Amygdala (tissue), 56 donors: ENCODE results near the gene NASP.
A peak's percentile ranks its signal among the peaks of the same experiment; 100 is the strongest.
"Not testable (repeated sequence)": the region's sequence is repeated elsewhere in the genome, so short reads cannot be mapped to it uniquely, and the experiment has no call there.

Source experiments
- DNase-seq, 56 donors: peaks; one replicate each; lab custom pipeline; 2025; lab: John Stamatoyannopoulos, UW

NASP gene

GRCh38 chr1:45569962-45570581 lies 13.8 kb upstream of the NASP start:
- peak in 51 of 56 donors; percentile 6 to 82 (median 41) for DNase-seq

DNA sequence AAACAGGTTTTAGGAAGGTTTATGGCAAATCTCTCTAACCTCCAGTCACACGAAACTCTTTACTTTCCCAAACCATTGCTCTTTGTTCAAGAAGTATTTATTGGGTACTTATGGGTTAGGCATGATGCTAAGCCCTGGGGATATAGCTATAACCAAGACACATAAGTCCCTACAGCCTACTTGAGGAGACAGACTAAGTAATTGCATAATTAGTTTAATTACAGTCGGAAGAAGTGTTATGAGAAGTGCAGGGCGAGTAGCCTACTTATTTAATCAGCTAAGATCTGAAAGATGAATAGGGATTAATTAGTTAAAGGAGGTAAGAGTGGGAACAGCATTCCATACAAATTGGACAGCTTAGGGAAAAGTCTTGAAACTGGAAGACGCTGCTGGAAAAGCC lies 13.2 kb upstream of the NASP start:
- DNase-seq: no peak

- DNase-seq: no peak
Measured at GRCh38 chr1:45573231-45573804, 10.5 kb upstream of the NASP start.

DNA sequence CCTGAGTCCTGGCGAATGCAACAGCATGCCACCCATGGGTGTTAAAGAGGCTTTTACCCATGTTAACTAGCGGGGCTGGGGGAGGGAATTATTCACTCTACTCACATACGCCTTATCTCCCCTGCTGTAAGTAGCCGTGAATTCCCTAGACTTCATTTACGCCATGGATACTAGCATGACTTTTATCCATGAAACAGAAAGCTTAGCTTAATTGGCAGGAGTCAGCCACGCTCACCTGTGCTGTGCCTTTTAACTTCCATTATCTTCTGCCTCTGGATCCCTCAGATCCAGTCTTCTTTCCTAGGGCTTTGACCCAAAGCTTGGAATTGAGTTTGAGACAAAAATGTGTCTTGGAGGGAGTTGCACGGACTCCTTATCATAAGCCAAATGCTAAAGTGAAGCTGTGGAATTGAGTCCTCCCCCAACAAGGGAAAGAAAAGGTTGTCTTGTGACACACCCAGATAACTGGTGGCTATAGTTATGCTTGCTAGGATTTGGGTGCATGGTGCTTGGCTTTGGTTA lies 9.7 kb upstream of the NASP start:
- no peak for DNase-seq

GRCh38 chr1:45583264-45583665 lies 576 bp upstream of the NASP start:
- DNase-seq: peak in 55 of 56 donors; percentile 73 to 97 (median 92)

DNA sequence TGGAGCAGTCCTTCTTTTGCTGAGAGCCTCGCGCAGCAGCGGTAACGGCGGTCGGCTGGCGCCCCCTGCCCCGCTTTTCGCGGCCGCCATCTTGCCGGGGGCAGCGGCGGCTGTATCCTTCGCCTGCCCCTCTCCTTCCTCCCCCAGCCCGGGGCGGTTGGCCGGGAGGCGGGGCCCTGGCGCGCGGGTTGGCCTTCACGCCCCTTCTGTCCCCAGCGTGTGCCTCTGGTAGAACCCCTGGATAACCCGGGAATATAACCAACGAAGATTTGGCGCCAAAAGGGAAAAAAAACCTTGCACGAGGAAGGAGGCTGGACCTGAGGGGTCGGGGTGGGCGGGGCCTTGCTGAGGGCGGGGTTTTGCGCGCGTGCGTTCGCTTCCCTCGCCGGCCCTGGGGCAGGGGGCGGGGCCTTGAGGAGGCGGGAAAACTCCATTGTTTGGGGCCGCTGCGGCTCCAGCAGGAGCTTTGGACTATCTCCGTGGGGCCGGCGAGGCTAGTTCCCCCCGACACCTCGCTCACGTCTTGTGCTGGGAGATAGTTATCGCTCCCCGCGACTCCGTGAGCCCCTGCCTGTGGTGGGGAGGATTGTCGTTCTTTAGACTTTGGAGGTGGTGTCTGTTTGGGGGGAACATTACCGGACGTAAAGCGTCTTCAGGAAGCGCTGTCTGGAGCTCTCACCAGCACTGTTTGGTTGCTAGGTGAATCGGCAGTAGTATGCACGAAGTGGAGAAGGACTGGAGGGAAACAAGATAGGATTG lies 689 bp downstream of the NASP start:
- peak in 55 of 56 donors; percentile 36 to 90 (median 77) for DNase-seq

GRCh38 chr1:45585110-45585426 lies 1.2 kb downstream of the NASP start:
- DNase-seq: no peak

DNA sequence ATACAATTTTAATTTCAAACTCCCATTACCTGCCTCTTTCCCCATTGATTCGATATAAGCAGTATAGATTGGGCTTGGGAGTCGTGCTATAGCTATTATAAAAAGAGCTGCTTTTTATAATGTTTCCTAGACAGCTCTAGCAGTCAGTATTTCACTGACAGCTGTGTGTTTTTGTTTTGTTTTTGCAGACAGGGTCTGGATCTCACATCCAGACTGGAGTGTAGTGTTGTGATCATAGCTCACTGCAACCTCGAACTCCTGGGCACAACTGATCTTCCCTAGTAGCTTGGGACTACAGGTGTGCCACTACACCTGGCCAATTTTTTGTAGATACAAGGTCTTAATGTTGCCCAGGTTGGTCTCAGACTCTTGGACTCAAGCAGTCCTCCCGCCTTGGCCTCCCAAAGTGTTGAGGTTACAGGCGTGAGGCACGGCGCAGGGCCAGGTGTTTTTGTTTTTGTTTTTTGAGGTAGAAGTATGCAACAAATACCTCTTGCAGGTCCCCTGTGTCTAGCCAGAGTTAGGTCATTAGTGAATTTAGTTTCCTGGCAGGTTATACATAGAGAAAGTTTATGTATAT lies 1.7 kb downstream of the NASP start:
- DNase-seq: no peak

DNA sequence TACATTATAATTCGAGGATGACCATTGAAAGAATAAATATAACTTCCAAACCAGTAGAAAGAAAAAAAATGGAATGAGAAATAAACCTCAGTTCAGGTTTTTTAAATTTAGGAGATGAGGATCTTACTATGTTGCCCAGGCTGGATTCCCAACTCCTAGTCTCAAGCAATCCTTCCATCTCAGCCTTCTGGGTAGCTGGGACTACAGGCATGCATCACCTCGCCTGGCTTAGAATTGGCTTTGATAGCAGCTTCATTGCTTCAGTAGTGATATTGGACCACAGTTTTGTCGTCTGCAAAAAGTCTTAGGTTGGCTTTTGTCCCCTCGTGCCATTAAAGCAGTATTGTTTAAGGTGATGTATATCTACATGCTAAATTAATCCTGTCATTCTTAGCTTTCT lies 2.9 kb downstream of the NASP start:
- DNase-seq: no peak

DNA sequence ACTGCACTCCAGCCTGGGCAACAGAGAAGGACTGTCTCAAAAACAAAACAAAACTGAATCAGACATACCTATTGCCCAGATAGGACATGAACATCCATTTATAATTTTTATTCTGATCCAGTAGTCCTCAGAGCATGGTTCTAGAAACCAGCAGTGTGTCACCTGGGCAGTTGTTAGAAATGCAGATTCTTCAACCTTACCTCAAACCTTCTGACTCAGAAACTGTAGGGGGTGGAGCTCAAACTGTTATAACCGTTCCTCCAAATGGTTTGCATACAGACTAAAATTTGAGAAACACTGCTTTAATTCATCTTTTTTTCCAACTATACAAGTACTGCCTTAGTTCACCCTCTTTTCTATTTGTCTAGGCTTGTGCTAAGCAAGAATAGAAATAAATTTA lies 6.0 kb downstream of the NASP start:
- no peak for DNase-seq

- DNase-seq: no peak
Measured at GRCh38 chr1:45594412-45594811, 10.6 kb downstream of the NASP start.

DNA sequence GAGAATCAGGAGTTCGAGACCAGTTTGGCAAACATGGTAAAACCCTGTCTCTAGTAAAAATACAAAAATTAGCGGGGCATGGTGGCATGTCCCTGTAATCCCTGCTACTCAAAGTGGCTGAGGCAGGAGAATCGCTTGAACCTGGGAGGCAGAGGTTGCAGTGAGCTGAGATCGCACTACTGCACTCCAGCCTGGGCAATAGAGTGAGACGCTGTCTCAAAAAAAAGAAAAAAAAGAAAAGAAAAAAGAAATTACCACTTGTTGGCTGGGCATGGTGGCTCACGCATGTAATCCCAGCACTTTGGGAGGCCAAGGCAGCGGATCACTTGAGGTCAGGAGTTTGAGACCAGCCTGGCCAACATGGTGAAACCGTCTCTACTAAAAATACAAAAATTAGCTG lies 12.9 kb downstream of the NASP start:
- DNase-seq: not testable (repeated sequence)

- DNase-seq: no peak
Measured at GRCh38 chr1:45604239-45604638, 20.4 kb downstream of the NASP start.

- no peak for DNase-seq
Measured at GRCh38 chr1:45607404-45608074, 23.7 kb downstream of the NASP start.

- DNase-seq: no peak
Measured at GRCh38 chr1:45608175-45609156, 24.6 kb downstream of the NASP start.

GRCh38 chr1:45610589-45611226 lies 26.9 kb downstream of the NASP start:
- DNase-seq: no peak

- no peak for DNase-seq
Measured at GRCh38 chr1:45612941-45613579, 29.2 kb downstream of the NASP start.

- DNase-seq: no peak
Measured at GRCh38 chr1:45615885-45616284, 32.0 kb downstream of the NASP start.

DNA sequence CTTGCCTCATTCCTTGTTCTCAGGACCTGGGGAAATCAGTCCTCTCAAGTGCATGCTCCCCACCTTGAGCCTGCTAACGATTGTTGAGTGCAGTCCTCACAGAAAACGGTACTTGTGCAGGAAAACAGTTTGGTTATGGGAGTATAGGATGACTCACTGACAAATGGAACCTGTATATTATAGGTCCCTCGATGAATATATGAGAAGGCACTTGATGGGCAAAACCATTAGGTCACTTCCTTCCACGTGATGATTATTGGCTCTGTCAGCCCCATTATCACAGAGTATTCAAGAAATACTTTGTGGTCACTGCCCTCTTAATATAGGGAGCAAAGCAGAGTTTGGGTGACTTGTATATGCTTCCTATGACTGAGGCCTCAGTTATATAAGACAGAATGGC lies 33.8 kb downstream of the NASP start:
- no peak for DNase-seq
